NCI-H1930 (cell line): Measurements from ENCODE around the gene TCERG1L.

Source experiments
- DNase-seq, 2 experiments: peaks; one replicate each; lab custom pipeline; 2025; lab: John Stamatoyannopoulos, UW

The TCERG1L gene

DNA sequence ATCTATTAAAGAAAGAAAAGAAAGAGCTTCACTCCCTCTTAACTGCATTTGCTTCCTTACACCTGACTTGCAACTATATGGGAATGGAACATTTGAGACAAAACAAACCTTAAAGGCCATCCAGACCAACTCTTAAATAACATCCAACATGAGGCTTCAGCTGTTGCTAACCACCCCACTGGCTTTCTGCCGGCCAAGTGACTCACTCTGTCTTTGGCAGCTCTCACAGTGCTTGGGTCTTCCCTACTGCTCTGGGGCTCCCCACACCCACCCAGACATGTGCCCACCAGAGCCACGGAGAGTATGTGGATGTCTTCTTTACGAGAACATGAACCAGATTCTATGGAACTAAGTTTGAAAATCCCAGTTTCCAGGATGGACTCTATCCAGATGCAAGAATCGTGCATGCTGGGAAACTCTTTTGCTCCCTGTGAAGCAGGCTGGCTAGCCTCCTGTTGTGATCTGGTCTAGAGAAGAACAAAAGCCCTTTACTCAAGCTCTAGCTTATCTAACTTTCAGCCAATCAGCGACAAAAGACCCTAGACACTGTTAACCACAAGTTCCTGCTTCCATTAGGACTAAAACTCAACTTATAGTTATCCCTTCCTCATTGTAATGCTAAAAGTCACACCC is 245.7 kb downstream of the TCERG1L start:
- DNase-seq = no peak

- no peak for DNase-seq
These were observed 248.2 kb downstream of the TCERG1L start for GRCh38 chr10:131063311-131063710.

DNA sequence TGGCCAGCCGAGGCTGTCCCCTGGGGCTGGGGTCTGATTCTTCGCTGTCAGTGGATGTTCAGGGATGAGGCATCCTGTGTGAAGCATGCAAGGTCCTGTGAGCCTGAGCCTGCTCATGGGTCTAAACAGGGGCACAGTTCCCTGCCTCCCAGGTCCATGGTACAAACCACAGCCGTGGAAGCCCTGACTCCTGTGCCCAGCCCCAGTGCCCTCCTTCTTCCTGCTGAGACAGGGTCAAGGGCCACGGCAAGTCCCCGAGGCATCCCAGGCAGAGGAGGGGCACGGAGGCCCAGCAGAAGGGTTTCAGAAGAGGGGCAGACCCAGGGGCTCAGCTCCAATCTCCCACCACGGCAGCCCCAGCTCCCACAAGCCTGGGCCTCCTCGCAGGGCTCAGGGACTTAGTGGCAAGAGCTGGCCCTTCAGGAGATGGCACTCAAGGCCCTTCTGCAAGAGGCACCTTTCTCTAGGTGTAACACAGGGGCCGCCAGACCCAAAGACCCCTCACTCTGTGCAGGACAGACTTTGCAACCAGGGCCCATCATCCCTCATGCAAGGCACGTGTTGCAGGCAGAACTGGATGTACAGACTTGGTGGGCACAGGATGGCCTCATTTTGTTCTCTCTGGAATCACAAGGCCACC is 248.8 kb downstream of the TCERG1L start:
- no peak for DNase-seq

DNA sequence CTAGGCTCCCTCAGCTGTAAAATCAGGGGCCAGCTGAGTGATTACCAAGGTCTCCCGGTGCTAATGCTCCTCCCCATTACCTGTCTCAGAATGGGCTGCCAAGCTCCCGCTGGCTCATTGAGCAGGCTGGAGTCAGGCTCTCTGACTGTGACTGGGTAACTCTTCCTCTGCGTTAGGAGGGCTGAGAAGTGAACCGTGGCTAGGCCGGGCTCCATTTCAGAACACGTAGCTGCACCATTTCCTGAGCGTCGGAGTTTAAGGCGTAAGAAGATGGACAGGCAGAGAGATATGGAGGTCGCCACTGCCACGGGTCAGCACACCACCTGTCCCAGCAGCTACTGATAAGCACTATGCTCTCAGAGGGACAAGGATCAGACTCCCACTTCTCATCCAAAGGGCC is 250.3 kb downstream of the TCERG1L start:
- no peak for DNase-seq

GRCh38 chr10:131059881-131060280 is 251.6 kb downstream of the TCERG1L start:
- DNase-seq = no peak

- DNase-seq = no peak
These were observed 252.7 kb downstream of the TCERG1L start for GRCh38 chr10:131058799-131059198.

- DNase-seq = no peak
These were observed 254.7 kb downstream of the TCERG1L start for GRCh38 chr10:131056781-131057180.

- no peak for DNase-seq
These were observed 255.4 kb downstream of the TCERG1L start for GRCh38 chr10:131056091-131056579.

DNA sequence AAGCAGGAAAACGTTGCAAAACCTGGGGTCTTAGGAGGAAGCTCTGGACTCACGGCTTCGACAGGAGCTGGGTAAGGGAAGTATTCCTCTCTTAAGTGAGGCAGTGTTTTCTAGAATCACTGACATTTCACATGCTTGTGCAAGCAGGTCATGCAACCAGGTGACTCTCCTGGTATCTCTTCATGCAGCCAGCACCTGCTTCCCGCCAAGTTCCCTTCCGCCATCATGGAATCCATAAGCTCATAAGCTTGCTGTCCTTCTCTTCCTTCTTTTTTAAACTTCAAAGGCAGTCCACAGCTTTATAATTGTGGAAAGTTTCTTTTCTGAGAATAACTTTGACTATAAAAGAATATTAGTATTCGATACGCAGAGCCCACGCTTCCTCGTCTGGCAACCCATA is 256.1 kb downstream of the TCERG1L start:
- no peak for DNase-seq

DNA sequence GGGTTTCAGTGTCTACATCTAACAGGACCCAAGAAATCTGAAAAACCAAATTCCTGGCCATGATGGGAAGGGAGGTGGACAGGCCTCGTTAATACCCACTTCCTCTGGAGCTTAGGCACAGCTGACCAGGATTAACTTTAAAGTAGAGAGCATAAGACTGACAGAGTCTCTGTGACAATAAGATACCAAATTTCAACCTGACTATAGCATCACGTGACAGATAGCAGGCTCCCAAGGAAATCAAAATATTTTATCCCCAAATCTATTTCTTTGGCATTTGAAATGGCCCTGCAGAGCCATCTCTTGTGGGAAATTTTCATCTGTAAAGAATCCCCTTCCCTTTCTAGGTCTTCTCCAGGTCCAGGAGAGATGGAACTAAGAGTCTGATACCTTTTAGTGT is 258.3 kb downstream of the TCERG1L start:
- no peak for DNase-seq

DNA sequence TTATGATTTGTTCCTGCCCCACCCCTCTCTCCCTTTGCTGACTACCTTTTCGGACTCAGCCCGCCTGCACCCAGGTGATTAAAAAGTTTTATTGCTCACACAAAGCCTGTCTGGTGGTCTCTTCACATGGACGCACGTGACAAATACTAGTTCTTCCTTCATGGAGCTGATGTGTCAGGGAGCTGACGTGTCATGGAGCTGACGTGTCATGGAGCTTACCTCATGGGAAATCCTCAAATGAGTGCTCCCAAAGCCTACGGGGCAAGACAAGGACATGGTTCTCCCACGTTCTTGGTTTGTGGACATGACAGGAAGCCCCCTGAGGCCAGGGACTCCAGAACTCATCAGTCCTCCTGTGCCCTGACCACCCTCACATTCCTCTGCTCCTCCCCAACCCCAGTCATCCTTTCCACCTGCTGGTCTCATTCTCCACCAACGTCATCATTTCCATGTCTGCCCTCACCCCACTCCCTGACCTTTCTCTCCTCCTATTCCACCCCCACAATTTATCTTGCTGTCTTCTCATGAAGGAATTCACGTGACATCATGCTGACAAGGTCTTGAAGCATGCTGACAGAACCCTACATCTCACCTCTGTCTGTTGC is 261.3 kb downstream of the TCERG1L start:
- no peak for DNase-seq

DNA sequence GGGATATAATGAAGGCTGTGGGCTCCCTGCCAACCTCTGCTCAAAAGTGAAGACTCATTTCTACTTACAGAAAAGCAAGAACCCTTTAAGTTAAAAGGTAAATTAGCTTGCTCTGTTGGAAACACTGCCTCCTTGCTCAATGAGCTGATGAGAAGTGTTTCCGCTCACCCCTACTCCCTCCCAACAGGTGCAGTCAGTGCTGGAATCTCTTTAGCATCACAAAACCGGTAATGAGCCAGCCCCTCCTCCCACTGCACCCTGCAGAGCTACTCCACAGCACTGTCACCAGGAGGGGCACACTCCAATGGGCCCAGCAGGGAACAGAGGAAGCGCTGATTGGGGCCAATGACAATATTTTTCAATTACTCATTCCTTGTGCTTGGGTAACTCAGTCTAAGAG is 262.5 kb downstream of the TCERG1L start:
- no peak for DNase-seq

DNA sequence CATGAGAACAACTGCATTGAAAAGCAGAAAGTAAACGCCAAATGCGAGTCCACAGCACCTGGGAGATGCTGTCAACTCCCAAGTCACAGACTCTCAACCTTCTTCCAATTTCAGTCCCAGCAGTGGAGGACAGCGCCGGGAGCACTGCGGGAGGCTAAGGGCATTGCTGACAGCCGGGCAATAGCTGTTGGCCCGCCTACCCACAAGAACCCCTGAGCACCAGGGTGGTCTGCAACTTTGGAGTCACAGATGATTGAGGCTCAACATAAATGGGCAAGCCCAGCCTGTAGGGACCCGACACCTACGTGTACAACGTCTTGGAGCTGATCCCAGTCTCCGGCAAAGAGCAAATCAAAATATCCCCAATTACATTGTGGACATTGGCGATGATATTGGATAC is 262.9 kb downstream of the TCERG1L start:
- DNase-seq = no peak

DNA sequence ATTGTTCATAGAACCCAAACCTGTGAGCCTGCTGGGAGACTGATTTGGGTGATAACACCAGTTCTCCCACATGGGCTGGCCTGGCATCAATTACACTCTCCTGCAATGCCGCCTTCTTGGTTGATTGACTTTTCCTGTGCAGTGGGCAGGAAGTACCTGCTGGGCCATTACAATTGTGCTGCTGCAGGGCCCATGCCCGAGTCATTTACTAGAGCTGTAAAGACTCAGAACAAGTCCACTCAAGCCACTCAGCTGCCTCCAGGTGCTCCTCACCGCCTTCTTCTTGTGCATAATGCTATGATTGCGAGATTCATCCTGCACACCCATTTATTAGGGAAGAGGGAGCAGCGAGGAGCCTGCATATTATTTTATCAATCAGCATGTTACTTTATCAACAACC is 264.0 kb downstream of the TCERG1L start:
- no peak for DNase-seq

- DNase-seq = no peak
These were observed 265.3 kb downstream of the TCERG1L start for GRCh38 chr10:131046194-131046593.

DNA sequence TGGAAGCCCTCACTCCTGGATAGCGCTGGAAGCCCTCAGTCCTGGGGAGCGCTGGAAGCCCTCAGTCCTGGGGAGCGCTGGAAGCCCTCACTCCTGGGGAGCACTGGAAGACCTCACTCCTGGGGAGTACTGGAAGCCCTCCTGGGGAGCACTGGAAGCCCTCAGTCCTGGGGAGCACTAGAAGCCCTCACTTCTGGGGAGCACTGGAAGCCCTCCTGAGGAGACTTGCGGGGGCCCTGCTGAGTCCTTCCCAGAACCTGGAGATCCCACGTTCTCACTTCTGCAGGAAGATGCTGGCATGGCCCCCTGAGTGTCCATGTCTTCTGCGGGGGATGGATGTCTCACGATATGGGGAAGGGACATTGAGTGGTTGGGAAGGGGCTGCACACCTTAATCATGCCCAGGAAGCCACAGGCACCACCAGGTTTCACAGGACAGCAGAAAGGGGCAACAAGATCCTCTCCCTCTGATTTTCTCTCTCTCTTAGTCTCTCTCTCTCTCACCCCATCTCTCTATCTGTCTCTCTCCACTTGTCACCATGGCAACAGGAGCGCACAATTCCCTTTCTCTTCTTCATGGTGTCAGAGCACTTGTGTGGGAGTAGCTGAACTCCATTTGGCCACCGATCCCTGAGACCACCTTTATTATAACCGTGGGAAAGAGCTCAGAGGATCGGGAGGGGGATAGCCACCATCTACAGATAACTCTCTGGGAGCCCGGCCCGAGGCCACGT is 267.0 kb downstream of the TCERG1L start:
- no peak for DNase-seq

DNA sequence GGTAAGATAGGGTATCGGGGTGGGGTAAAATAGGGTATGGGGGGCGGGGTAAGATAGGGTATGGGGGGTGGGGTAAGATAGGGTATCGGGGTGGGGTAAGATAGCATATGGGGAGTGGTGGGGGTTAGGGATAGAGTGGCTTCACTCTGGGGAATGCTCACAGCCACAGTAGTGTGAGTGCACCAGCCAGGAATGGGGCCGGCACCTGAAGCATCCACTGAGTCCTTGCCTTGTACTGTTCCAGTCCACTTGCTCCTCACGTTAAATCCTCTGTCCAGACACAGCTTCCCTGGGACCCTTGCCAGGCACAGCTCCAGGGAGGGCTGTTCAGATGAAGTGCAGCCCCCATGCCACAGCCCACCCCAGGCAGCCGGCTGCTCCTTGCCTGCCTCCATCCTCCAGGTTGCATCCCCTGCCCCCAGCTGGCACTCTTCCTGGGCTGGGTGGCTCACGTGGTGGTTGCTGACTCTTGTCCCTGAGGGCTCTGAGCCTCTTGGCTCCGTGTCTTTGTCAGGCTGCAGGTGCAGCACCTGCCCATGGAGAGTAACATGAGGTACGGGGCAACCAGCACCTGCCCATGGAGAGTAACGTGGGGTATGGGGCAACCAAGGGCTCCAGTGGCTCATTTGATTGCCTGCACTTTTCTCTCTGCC is 268.4 kb downstream of the TCERG1L start:
- no peak for DNase-seq
